NCI-H1436 treated with DMSO at 0.1 percent for 48 hours (cell line): ENCODE measurements around the gene ENTREP1.
"Not testable (repeated sequence)": the region's sequence is repeated elsewhere in the genome, so short reads cannot be mapped to it uniquely, and the experiment has no call there.

Source experiments
- DNase-seq: peaks from one replicate; lab custom pipeline; 2025; lab: John Stamatoyannopoulos, UW

ENTREP1 gene

DNA sequence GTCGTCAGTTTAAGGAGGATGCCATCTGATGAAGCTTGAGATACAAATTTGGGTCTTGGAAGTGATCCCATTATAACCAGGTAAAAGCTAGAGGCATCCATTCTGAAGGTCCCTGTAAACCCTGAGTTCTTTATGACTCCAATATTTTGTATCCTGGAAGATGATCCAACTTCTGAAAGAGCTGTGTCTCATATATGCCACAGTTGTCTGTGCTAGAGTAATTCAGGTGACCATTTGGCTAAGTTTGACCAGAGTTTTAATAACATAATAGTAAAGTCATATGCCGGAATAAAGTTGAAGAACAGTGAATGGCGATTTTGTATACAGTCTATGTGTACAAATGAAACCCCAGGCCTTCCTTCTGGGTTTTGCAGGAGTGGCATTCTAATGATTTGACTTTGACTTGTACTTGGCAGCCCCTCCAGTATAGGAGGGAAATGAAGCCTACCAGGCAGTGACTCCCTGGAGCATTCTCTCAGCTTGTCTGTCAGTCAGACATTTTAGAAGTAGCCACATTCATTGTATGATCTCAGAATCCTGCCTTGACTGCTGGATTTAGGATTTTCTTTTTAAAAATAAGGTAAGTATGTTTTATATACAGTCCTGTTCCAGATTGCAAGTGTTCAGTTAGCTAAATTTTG, 39.6 kb downstream of the ENTREP1 start:
- no peak for DNase-seq

DNA sequence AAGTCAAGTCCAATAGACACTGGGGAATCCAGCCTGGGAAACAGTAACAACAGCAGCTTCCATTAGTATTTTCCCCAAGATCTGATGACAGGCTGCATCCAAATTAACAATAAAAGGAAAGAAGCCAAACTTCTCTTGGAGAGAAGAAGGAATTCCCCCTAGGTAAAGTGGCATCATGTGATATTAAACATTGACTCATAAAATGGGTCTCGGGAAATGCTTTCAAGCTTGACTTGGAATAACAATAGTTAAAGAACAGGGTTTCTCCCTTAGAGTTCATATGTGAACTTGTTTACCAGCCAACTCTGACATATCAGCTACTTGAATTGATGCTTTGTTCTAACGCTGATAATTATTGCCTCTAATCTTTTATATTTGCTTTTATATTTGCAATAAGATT, 45.4 kb downstream of the ENTREP1 start:
- no peak for DNase-seq

DNA sequence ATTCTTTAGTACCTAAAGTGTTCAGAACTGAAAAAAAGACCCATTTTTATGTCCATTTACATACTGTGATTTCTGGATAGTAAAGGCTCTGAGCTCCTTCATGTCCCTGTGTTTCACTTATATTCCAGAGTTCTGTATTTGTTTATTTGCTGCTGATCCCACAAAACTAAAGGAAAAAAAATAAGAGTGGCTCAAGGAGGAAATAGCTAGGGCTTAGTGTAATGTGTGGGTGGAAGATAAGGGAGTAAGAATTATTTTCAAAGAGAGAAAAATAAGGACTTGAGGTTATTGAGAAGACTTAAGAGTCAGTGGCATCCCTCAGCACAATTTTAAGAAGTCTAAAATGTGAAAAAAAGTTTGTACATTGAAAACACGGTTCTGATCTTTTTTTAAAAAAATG, 46.0 kb downstream of the ENTREP1 start:
- DNase-seq = no peak

DNA sequence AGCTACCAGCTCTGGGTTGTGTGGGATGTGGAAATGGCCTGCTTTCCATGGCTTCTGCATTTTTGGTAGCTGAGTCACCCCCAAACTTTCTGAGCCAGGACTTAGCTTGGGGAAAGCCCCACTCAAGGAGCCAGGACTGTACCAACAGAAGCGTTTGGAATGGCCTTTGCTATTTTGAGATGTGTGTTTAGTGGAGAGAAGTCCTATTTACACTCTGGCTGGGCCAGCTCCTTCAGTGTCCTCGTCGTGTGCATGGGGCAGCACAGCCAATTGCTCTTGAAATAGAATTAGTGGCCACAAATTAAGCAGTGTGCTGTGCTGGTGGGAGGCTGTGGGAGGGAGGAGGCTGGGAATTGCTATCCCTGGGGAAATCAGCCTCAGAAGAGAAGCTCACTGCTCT, 51.6 kb downstream of the ENTREP1 start:
- DNase-seq = no peak

DNA sequence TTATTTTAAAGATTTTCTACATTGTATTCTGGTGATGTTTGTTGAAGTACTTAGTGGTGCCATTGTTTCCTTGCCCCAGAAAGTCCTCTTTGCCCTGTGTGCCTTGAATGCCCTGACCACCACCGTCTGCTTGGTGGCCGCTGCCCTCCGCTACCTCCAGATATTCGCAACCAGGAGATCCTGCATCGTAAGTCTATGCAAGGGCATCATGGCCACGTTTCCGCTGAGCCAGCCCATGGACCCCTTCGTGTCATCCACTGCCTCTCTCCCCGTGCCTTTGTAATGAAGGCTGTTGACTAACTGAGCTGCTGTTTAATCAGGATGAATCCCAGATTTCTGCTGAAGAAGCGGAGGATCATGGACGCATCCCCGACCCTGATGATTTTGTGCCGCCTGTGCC, 52.3 kb downstream of the ENTREP1 start:
- no peak for DNase-seq

DNA sequence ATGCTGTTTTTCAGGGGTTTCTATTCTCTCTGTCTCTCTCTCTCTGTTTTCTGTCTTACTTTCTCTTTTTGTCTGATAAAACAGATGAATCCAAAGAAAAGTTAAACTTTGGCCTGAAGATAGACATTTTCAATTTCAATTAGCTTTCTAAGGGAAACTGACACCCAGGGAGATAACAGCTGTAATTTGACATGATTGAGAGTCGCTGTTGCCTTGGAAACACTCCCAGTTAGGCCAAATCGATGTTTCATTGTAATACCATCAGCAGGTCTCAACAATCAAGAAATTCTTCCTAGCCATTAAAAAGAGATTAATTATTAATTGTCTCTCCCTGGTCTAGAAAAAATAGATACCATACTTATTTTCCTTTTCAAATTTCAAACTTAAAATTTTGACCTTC, 53.0 kb downstream of the ENTREP1 start:
- no peak for DNase-seq

DNA sequence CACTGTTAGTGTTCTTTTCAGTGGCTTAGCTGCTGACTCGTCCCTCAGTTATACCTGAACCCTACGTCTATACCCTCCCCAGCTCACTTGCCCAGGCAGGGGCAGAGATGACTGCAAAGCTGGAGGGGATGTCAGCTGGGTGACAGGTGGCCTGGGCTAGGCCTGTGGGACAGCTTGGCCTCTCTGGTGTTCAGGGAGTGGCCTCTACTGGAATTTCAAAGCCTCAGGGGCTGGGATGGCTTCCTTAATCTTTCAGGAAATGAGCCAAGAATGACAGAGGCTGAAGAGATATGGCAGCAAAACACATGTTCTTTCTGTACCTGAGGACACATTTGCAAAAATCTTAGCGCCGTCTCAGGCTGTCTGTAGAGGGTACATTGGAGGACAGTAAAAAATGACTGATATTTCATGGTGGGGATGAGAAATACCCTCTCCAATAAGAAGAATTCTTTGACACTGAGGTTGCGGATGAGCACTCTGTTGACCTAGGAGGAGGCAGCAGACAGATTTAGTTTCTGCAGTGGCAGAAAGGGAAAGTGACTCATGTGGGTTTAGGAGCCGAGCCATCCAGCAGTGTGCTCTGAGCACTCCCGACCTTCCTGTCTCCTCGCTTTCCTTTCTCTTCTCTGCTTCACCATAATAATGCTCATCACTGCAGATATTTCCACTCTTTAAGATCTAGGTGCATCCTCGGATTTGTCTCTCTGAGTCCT, 54.4 kb downstream of the ENTREP1 start:
- DNase-seq = no peak

DNA sequence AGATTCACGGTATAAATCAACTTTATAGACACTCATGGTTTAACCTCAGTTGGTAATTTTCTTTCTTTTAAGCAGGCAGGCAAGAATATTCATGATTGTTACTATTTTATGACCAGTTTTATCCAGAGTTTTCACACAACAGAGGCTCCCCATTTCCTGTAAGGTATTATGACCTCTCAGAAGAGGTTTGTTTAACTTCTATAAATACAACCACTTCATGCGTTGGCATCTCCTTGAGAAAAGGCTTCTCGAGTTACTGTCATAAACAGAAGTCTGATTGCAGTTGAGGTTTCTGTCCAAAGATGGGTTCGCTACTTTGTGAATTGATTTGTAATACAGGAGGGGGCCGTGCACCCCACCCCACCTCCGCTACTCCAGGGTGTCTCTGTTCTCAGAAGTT, 55.3 kb downstream of the ENTREP1 start:
- DNase-seq = no peak

DNA sequence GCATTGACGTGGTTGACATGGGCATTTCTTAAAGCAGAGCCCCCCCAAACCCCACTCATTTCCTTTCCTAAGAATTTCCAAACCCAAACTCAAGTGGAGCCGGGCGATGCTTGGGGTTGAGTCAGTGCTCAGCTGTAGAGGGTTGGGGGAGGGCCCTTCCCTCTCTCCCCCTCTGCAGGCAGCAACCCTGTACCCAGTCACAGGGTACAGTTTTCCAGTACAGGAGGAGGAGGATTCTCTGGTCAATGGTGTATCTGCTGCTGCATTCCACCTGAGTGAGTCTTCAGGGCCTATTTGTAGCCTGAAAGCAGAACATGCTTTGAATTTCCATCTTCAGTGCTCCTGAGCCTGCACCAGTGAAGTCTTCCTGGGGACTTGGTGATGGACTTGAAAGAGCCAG, 55.8 kb downstream of the ENTREP1 start:
- DNase-seq = no peak

DNA sequence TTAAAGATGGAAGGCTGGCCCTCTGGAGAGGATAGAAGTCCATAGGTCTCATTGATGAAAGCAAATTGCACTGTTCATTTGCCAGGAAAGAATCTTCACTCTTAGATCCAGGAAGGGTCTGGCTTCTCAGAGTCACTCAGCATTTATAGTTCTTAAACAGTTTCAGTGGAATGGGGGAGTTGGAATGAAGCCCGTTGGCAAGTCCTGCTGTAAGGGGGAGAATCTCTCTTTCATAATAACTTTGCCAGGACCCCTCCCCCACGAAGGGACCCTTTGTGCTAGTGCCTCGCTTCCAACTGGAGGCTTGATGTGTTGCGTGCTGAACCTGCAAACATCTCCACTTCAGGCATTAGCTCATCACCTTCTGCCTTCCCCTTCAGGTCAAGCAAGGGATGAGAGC, 57.1 kb downstream of the ENTREP1 start:
- no peak for DNase-seq

DNA sequence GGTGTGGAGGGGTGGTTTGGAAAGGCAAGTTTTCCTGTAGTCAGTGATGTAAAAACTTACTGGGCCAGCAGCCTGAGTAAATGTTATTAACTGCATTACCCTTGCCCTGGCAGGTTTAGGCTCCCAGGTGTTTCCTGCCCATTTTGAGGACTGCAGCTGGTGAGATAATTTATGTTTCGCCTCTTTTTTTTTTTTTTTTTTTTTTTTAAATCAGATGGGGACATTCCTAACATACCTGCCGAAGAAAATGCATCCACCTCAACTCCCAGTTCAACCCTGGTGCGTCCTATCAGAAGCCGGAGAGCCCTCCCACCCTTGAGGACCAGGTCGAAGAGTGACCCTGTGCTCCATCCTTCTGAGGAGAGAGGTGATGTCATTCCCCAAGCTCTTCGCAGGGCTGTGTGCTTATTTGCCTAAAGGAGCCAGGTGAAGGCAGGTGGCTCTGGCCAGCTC, 60.6 kb downstream of the ENTREP1 start:
- DNase-seq = peak; percentile 8

DNA sequence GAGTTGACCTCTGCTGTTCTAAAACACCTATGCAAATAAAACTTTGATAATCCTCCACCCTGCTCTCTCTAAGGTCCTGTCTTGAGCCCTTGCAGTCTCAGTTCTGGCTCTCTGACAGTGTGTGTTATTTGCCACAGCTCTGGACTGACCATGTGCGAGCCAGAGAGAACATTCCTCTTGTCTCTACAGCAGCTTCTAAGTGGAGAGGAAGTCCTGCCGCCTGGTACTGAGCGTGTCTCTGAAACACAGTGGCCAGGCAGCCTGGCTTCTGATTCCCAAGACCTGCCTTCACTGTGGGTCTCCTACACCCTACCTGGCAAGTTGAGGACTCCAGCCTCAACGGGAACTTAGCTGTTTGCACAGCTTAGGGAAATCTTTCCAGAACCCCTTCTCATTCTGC, 61.6 kb downstream of the ENTREP1 start:
- DNase-seq = no peak

DNA sequence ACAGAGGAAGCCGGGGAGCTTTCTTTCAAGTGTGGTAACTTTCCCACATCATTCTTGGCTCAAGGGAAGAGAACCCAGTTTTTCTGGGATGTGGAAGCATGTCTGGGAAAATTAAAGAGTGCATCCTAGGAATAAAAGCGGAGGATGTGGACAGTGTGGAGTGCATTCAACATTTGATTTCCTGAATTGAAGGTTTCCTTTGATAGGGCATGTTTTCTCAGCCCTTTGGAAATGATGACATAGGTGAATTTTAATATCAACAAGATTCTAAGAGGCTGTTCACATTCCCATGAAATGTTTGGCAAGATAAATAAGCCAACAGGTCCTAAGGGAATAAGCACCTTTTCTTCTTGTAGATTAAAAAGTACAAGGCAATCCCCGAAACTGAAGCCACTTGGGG, 63.6 kb downstream of the ENTREP1 start:
- no peak for DNase-seq

DNA sequence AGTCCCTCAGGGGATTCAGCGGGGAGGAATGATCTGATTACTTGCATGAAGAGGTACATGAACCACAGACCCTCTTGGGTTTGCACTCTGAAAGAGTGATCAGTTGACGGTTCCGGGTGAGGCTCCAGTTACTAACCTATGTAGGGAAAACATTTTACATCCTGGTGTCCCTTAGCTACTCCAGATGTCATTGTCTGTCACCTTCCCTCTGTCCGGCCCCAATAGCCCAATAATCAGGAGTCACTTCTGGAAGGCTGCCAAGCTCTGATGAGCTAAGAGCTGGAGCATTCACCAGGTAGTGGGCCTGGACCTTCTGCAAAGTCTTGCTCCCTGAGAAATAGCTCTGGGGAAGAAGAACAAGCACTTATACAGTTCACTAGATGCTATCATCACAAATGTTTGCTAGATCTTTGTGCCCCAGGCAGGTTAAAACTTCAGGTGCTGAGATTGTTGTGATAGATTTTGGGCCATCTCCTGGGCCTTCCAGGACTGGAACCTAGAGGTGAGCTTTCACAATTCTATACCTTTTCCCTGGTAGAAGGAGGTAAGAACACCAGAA, 64.5 kb downstream of the ENTREP1 start:
- DNase-seq = no peak

DNA sequence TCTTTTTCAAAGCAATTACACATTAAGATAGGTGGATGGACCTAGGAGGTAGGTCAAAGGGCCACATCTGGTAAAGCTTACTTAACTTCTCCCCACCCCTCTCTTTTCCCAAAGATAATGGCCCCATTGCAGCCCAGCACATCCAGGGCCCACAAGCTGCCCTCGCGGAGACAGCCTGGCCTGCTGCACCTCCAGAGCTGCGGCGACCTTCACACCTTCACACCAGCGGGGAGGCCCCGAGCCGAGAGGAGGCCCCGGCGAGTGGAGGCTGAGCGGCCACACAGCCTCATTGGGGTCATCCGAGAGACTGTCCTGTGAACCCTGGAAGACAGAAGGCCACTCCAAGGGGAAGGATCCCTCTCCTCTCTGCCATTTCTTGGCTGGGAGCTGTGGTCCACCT, 66.5 kb downstream of the ENTREP1 start:
- no peak for DNase-seq

DNA sequence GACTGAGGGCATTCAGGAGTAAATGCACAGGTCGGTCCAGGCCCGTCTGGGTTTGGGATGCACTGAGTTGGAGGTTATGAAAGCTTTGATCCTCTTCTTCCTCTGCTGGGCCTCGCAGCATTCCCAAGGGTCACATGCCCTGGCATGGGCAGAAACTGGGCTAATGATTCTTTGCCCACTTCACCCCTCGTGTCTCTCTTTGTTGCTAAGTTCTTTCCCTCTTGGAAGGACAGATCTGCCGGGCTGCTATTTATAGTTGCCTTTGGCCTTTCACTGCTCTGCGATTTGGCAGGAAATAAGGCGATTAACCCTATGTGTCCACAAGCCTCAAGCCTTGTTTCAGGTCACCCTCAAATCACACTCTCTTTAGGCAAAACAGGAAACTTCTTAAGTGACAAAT, 66.9 kb downstream of the ENTREP1 start:
- no peak for DNase-seq

DNA sequence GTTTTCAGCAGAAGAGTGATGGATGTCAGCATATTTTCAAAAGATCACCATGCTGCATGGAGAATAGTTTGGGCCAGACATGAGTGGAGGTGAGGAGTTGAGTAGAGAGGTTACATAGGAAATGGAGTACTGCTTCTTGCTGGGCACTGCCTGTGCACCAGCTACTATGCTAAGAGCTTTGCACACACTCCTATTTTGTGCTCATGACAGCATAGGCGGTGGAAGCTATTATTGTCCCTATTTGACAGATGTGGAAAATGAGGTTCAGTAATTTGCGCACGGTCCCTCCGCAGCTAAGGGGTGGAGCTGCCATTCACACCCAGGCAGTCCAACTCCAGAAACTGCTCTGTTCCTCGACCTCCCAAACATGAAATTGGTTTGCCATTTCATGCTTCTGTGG, 67.8 kb downstream of the ENTREP1 start:
- DNase-seq = no peak

DNA sequence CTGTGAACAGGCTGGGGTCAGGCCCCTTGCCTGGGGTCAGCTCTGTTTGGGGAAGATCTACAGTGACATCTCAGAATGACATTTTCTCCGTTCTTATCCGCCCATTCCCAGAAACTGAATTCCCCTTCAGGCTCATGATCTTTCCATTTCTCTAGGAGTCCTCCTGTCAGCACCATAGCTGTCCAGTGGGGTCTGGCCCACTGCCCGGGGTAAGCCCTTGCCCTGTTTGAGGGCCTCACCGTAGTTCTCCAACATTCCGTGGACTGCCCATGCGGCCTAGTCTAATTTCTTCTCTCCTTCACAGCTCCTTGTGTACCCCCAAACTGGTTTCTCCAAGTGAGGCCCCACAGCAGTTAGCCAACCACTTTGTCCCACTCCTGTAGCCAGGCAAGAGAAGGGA, 68.4 kb downstream of the ENTREP1 start:
- DNase-seq = no peak

DNA sequence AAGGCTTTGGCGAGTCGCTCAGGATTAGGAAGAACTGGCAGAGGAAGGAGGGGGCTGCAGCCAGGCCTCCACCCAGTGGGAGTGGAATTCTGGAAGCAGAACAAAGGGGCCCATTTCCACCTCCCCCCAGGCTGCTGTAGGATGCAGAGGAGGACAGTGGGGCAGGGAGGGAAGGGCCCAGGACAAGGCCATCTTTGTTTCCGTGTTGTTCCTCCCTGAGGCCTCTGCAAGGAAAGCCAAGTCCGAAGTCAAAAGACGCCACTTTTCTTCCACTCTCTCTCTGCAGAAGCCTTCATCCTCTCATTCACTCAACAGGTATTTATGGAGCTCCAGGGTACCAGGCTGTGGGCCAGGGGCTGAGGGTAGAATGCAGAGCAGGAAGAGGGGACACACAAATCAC, 70.7 kb downstream of the ENTREP1 start:
- no peak for DNase-seq

DNA sequence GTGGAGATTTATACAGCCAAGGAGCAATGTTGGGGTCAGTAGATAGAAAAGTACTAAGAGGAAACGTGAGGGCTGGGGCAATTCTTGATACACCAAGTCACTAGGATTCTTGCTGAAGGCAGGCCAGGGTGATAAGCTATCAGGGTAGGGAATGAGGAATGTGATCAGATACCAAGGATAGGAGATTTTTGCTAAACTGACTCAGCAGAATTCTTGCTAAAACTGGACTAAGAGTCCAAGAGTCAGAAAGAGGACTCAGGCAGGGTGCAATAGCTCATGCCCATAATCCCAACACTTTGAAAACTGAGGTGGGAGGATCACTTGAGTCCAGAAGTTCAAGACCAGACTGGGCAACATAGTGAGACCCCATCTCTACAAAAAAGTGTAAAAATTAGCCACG, 71.7 kb downstream of the ENTREP1 start:
- no peak for DNase-seq

DNA sequence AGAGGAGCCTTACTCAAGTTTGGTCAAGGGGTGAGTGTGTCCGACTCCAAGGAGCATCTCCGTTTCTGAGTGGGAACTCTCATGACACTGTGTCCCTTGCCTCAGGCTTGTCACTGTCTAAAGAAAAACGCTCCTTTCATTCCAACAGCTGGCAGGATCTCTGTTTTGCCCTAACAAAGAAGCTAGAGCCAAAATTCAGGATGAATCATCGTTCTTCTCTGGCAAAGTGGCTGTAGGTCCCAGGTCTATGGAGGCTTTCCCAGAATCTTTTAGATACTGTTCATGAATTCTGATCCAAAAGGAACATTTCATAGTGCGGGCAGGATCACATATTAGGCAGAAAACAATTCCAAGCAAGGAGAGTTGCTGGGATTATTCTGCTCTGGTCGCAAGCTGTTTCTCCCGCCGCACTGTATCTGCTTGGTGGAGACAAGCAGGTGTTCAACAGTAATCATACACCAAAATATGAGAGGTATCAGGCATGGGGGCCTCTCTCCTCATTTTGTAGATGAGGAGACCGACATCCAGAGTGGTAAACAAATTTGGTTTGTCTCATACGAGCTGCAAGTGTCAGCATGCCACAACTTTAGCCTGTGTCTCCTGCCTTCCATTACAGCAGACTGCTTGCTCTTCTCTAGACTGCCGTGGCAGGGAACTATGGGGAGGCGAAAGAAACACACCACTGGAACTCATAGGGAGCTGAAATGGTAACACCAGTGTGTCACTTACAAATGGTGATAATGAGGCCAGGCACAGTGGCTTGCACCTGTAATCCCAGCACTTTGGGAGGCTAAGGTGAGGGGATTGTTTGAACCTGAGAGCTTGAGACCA, 72.6 kb downstream of the ENTREP1 start:
- DNase-seq = no peak

DNA sequence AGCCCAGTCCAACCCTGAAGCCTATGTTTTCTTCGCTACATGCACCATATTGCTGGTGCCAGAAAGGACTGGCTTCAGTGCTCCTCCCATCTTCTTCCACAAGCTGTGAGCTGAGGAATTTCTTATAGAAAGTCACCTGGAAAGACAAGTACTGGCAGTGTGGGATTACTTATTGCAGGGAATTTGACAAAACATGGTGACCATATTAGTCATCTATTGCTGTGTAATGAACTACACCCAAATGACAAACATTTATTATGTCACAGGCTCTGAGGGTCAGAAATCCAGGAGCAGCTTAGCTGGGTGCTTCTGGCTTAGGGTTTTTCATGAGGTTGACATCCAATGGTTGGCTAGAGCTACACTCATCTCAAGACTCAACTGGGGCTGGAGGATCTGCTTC, 75.5 kb downstream of the ENTREP1 start:
- no peak for DNase-seq

DNA sequence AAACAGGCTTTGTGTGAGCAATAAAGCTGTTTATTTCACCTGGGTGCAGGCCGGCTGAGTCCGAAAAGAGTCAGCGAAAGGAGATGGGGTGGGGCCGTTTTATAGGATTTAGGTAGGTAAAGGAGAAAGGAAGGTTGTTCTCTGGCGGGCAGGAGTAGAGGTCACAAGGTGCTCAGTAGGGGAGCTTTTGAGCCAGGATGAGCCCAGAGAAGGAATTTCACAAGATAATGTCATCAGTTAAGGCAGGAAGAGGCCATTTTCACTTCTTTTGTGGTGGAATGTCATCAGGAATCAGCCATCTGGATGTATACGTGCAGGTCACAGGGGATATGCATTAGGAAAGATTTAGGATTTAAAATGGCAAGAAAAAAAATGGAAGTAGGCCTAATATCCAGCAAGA, 84.9 kb downstream of the ENTREP1 start:
- not testable (repeated sequence) for DNase-seq
